Motor neuron (in vitro differentiated cells): Measurements from ENCODE around the gene LRRC74A. TPM values are rescaled to one million over a fixed set of nuclear protein-coding genes. Genes with fewer than 3 reads are reported as not detected.

ENCODE experiments used
- total RNA-seq, 8 experiments: library from RNA; unstranded; fragments of 300-600 nt; gene quantifications; 2 replicates each; pipeline versions ENCODE4 v1.2.3 to v1.2.4, GENCODE V29; 2022

Gene LRRC74A
- total RNA-seq, 8 experiments from 2014 or later: 0.38 to 0.80 TPM; not detected in 6

Other genes with a start within 250 kb of the LRRC74A start
- 10 to 100 TPM in 5 of 8 experiments, 1 to 10 TPM in 3; 1.1 to 29.5 (median 13.4) TPM for gene VASH1, start 64.9 kb upstream of the LRRC74A start, total RNA-seq
- gene ANGEL1, start 13.5 kb upstream of the LRRC74A start, total RNA-seq: 10 to 100 TPM; 10.5 to 34.6 (median 13.3) TPM
- 10 to 100 TPM; 15.9 to 68.1 (median 40.4) TPM for gene IRF2BPL, start 202.3 kb downstream of the LRRC74A start, total RNA-seq